Osteocyte (in vitro differentiated cells): ENCODE data around the gene JUND. TPM values are rescaled to one million over a fixed set of nuclear protein-coding genes. Genes with fewer than 3 reads are reported as not detected.

ENCODE experiments used
- DNase-seq: peaks from one replicate; pipeline ENCODE4 v3.0.0; 2021; ENCODE audit warnings: mixed read lengths; ENCODE audit not compliant: unreplicated experiment; ENCODE audit errors: extremely low spot score
- H3K27ac Mint-ChIP-seq: one replicate; pipeline ENCODE4 v1.8.0; 2021; ENCODE audit warnings: mild to moderate bottlenecking, mixed read lengths; ENCODE audit not compliant: unreplicated experiment
- H3K27me3 Mint-ChIP-seq: one replicate; pipeline ENCODE4 v1.8.0; 2021; ENCODE audit warnings: mixed read lengths; ENCODE audit not compliant: unreplicated experiment
- H3K36me3 Mint-ChIP-seq: one replicate; pipeline ENCODE4 v1.8.0; 2021; ENCODE audit warnings: mixed read lengths; ENCODE audit not compliant: unreplicated experiment
- H3K4me1 Mint-ChIP-seq: one replicate; pipeline ENCODE4 v1.8.0; 2021; ENCODE audit warnings: mixed read lengths; ENCODE audit not compliant: unreplicated experiment
- H3K4me3 Mint-ChIP-seq: one replicate; pipeline ENCODE4 v1.8.0; 2021; ENCODE audit warnings: mild to moderate bottlenecking, moderate library complexity, mixed read lengths; ENCODE audit not compliant: unreplicated experiment
- H3K9me3 Mint-ChIP-seq: one replicate; pipeline ENCODE4 v1.8.0; 2021; ENCODE audit warnings: mixed read lengths; ENCODE audit not compliant: unreplicated experiment
- total RNA-seq: library from RNA; stranded (reverse); gene quantifications from 2 replicates; pipeline ENCODE4 v1.2.1, GENCODE V29; 2021
- TF ChIP-seq, protein P1 (sequence below): fragments of 200-600 bp; sonication (generic); IDR thresholded peaks from 2 replicates; pipeline ENCODE4 v1.5.0; 2021; ENCODE audit warnings: antibody characterized with exemption, mild to moderate bottlenecking, moderate library complexity

The JUND gene
- total RNA-seq, 1 donor from 2014 or later = 241 TPM

DNA sequence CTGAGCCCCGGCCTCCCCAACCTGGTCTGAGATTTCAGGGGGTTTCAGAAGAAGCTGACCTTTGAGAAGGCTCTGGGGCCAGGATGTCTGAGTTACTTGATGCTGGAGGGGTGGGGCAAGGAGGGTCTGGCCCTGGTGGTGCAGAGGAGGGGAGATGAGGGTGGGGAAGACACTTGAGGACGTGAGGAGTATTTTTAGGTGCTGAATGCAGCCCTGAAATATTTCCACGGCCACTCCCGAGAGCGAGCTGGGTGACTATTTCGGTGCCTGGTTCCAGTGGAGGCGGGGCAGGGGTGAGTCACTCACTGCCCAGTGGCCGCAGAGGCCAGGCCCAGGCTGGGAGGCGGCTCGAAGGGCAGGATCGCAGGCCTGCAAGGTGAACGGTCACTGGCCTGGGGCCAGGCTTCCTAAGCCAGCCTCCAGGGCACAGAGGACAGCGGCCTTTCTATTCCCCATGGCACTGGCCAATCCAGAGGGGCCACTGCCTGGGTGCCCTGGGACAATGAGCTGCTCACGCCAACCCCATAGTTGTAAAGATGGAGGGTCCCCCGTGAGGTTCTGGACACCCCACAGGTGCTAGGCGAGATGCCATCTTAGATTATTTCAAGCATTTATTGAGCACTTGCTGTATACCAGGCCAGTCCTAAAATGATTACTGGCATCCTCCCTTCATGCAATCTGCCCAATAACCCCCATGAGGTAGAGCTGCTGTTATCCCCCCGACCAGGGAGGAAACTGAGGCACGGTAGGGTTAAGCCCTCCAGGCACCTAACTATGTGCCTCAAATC, 19.7 kb upstream of the JUND start:
- Mint-ChIP-seq H3K36me3 (no peaks in the 10 kb centered on the region), H3K9me3 (no peaks in the 10 kb centered on the region), H3K4me1 (peaks cover 40% of the 10 kb centered on the region), H3K27me3 (no peaks in the 10 kb centered on the region), H3K27ac (peak overlapping the region; percentile 47), H3K4me3 (no peak overlapping the region)
- TF ChIP-seq, protein P1, sequence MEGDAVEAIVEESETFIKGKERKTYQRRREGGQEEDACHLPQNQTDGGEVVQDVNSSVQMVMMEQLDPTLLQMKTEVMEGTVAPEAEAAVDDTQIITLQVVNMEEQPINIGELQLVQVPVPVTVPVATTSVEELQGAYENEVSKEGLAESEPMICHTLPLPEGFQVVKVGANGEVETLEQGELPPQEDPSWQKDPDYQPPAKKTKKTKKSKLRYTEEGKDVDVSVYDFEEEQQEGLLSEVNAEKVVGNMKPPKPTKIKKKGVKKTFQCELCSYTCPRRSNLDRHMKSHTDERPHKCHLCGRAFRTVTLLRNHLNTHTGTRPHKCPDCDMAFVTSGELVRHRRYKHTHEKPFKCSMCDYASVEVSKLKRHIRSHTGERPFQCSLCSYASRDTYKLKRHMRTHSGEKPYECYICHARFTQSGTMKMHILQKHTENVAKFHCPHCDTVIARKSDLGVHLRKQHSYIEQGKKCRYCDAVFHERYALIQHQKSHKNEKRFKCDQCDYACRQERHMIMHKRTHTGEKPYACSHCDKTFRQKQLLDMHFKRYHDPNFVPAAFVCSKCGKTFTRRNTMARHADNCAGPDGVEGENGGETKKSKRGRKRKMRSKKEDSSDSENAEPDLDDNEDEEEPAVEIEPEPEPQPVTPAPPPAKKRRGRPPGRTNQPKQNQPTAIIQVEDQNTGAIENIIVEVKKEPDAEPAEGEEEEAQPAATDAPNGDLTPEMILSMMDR = no peak
- no peak for DNase-seq

DNA sequence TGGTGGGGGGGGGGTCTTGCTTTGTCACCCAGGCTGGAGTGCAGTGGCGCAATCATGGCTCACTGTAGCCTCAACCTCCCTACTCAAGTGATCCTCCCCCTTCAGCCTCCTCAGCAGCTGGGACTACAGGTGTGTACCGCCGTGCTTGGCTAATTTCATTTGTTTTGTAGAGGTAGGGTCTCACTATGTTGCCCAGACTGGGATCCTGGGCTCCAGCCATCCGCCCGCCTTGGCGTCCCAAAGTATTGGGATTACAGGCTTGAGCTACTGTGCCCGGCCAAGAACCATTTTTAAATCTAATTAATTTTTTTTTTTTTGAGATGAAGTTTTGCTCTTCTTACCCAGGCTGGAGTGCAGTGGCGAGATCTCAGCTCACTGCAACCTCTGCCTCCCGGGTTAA, 18.2 kb upstream of the JUND start:
- TF ChIP-seq, protein P1 = no peak
- Mint-ChIP-seq H3K4me3 (no peak overlapping the region), H3K27ac (no peak overlapping the region), H3K36me3 (no peaks in the 10 kb centered on the region), H3K4me1 (peaks cover 29% of the 10 kb centered on the region), H3K9me3 (no peaks in the 10 kb centered on the region), H3K27me3 (no peaks in the 10 kb centered on the region)
- no peak for DNase-seq

DNA sequence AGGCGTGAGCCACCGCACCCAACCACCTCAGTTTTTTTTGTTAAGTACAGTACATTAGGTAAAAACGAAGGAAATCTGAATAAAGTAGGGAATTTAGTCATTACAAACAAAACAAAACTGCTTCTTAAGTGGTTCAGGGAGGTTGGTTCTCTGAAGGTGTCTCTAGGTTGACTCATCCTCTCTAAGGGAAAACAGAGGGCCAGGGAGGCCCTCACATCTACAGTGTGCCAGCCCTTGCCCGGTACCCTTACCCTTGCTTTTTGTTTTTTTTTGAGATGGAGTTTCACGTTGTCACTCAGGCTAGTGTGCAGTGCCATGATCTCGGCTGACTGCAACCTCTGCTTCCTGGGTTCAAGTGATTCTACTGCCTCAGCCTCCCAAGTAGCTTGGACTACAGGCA, 17.2 kb upstream of the JUND start:
- peak overlapping the region; percentile 11 for H3K27ac Mint-ChIP-seq
- no peak overlapping the region for H3K4me3 Mint-ChIP-seq
- TF ChIP-seq, protein P1 = no peak
- no peaks in the 10 kb centered on the region for H3K9me3 Mint-ChIP-seq
- H3K36me3 Mint-ChIP-seq = no peaks in the 10 kb centered on the region
- no peaks in the 10 kb centered on the region for H3K27me3 Mint-ChIP-seq
- H3K4me1 Mint-ChIP-seq = peaks cover 26% of the 10 kb centered on the region
- DNase-seq = no peak

DNA sequence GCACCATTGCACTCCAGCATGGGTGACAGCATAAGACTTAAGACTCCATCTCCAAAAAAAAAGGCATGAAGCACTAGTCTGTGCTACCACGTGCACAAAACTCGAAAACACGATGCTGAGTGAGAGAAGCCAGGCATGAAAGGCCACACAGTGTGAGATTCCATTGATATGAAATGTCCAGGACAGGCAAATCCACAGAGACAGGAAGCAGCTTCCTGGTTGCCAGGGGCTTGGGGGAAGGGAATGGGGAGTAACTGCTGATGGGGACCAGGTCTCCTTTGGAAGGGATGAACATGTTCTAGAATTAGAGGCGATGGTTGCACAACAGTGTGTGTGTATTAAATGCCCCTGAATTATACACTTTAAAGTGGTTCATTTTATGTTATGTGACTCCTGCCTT, 15.9 kb upstream of the JUND start:
- Mint-ChIP-seq H3K36me3 (no peaks in the 10 kb centered on the region), H3K9me3 (no peaks in the 10 kb centered on the region), H3K4me1 (peaks cover 31% of the 10 kb centered on the region), H3K27ac (no peak overlapping the region), H3K27me3 (no peaks in the 10 kb centered on the region), H3K4me3 (no peak overlapping the region)
- TF ChIP-seq, protein P1 = no peak
- no peak for DNase-seq

DNA sequence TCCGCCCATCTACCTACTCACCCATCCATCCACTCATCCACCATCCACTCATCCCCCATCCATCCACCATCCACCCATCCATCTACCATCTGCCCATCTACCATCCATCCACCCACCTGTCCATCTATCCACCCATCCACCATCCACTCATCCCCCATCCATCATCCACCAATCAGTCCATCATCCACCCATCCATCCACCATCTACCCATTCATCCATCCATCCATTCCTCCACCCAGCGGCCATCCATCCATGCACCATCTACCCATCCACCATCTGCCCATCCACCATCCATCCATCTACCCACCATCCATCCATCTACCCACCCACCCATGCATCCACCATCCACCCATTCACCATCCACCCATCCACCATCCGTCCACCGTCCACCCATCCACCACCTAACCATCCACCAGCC, 13.6 kb upstream of the JUND start:
- TF ChIP-seq, protein P1 = no peak
- Mint-ChIP-seq H3K27ac (no peak overlapping the region), H3K9me3 (no peaks in the 10 kb centered on the region), H3K27me3 (no peaks in the 10 kb centered on the region), H3K4me3 (no peak overlapping the region), H3K4me1 (peaks cover 44% of the 10 kb centered on the region), H3K36me3 (no peaks in the 10 kb centered on the region)
- DNase-seq = no peak
